NK-92 (cell line): ENCODE data around the gene DYSF.

Source experiments
- DNase-seq: peaks from one replicate; lab custom pipeline; 2025; ENCODE audit not compliant: unreplicated experiment; lab: John Stamatoyannopoulos, UW

Gene DYSF

DNA sequence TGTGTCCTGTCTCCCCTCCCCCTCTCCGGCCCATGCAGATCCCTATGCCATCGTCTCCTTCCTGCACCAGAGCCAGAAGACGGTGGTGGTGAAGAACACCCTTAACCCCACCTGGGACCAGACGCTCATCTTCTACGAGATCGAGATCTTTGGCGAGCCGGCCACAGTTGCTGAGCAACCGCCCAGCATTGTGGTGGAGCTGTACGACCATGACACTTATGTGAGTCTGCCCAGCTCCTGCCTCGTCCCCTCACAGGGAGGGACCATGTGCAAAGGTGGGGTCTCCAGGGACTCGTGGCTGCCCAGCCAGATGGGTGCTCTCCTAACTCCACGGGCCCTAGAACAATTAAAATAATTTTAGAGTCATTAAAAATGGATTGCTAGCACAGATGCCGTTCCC is 145.2 kb downstream of the DYSF start:
- no peak for DNase-seq

DNA sequence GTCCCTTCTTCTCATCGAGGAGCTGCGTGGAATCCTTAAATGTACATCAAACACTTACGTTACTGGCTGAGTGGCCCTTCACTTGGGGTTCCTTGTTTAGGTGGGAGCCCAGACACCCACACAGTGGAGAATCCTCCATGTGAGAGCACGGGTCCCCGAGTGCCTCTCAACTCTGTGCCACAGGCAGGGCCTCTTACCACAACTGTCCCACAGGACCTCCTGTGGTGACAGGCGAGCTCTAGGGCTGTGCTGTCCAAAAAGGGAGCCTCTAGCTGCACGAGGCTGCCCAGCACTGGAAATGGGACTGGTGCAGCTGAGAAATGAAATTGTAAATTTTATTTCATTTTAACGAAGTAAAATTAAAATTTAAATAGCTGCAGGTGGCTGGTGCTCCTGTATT is 145.7 kb downstream of the DYSF start:
- DNase-seq: no peak

DNA sequence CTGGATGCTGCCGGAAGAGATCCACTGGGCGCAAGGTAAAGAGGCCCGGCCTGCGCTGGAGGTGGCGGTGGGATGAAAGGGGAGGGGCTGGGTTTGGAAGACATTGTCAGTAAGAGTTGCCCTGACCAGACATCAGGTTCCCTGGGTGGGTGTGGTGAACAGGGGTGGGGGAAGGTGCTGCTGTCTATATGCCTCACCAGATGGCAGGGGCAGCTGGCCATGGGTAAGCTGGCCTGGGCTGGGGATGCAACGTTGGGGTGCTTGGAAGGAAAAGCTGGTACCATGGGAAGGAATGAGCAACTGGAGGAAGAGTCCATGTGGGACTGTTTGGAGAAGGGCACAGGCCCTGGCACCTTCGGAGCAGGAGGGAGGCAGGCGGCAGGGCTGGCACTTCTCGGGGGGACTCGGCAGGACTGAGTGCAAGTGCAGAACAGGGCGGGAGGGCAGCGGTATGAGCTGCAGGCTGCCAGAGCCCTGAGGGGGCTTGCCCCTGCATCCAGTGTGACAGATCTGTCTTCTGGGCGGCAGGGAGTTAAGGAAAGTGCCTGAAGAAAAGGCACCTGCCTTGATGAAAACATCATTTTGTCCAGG is 146.4 kb downstream of the DYSF start:
- no peak for DNase-seq

DNA sequence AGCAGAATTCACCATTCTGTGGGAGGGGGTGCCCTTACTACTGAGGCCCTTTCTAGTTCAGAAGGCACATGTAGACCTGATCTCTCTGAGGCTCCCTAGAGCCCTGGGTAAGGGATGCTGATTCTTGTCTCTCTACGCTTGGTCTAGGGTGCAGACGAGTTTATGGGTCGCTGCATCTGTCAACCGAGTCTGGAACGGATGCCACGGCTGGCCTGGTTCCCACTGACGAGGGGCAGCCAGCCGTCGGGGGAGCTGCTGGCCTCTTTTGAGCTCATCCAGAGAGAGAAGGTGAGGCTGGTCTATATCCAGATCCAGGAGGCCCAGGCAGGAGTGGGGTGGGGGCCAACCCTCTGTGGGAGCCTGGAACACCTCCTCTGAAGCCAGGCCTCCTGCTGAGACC is 147.2 kb downstream of the DYSF start:
- no peak for DNase-seq

DNA sequence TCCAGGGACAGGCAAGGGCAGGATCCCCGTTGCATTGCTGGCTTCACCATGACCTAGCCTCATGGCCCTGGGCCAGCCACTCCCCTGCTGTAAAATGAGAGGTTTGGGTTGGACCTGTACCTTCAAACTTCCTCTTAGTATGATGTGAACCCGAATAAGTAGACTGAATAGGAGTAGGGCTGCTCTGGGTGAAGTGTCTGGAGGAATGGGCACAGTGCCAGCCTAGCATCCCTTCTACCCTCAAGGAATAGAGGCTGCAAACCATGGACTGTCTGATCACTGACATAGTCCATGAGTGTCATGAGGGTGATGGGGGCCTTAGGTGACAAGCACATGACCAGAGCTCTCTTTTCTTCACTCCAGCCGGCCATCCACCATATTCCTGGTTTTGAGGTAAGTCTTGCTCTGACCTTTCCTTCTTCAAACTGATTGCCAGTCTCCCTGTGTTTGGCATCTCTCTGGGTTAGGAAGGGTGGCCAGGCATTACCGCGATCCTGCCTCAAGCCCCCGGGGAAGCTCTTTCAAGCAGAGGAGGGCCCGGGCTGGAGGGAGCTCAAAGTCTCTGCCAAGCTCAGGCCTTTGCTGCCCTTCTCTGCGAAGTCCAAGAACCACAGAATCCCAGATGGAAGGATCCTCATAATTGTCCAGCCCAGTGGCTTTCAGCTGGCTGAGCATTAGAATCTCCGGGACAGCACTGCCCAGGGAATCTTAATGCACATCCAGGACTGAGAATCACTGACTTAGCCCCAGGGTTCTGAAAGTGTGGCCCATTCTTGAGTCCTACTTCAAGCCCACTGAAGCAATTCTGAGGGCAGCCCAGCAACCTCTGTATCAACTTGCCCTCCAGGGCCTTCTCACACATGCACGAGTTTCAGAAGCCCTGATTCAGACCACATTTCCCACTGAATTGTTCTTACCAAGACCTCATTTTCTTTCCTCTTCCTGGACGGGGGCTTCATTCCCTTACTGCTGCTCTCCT is 148.1 kb downstream of the DYSF start:
- no peak for DNase-seq

DNA sequence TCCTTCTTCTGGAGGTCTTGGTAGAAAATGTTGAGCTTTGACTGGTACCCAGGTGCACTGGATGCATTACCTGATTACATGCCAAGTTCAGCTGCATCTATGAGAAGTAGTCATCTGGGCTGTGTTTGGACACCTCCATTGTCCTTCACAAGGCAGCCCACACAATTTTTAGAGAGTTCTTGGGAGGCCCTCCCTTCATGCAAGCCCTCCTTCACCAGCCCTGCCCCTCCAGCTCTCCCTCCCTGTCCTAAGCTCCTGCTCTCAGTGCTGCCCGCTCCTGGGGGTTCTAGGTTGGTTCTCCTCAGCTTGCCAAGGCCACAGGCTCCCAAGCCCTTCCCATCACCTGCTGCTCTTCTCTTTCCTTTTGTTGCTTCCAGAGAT is 148.7 kb downstream of the DYSF start:
- DNase-seq: no peak

DNA sequence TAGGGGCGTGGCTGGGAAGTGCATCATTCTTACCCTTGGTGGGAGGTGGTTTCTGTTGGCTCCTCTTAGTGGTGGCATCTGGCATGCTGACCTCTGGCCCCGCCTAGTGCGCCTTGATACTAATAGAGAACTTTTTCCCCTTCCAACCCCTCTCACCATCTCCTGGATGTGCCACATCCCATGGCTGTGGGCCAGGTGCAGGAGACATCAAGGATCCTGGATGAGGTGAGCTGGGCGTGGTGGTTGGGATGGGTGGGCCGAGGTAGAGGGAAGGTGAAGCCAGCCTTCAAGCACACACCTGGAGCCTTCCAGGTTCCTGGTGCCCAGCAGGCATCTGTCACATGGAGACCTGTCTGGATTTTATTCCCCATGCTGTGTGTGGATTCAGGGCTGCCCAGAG is 149.2 kb downstream of the DYSF start:
- no peak for DNase-seq

DNA sequence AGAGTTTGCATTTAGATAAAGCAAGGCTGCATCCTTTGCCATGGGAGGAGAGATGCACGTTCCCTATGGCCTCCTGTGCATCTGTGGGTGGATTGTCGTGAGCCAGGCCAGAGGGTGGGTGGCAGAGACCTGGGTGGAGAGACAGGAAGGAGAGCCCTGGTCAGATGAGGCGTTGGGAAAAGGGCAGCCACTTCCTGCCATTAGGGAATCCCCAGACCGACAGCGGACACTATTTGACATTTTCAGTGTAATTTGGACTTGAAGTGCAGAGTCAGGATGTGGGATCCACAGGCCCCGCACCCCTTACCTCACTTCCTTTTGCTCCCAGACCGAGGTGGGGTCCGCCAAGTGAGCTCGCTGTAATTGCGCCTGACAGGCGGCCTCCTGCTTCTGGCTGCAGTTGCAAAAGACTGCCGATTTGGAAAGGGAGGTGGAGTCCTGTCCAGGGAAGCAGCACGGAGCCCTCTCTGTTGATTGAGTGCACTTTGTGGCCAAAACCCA is 150.0 kb downstream of the DYSF start:
- no peak for DNase-seq

DNA sequence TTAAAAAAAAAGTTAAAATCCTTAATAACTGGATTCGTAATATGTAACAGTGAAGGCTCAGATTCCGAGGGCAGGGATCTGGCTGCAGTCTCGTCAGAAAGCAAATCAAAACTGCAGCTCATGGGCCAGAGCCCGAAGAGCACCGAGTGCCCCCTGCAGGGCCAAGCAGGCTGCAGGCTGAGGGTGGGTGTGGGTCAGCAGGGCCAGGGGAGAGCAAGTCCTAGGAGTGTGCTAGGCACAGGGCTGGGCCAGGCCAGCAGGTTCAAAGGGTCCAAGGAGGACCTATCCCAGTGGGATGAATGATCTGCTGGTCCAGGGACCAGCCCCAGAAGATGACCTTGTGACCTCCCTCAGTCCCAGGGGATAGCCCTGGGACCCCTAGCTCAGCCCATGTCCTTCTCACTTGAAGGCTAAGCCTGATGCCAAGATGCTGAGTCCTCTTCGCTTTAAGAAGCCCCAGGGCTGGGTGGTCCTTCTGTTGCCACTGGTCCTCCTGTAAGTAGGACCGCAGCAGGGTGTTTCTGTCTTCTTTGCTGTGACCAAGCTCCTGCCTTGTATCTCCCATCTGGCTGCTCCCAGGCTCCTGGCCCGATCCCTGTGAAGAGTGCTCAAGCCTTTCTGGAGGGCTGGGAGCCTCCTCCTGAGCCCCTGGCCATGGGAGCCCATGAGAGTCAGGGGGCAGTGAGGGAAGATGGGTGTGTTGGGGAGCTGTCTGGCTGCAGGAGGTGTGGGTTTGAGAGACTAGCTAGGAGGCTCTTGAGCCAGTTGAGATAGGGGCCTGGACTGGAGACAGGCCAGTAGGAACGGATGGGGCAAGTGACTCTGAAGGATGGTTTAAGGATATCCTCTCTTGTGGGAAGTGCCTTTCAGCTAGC is 150.7 kb downstream of the DYSF start:
- no peak for DNase-seq

DNA sequence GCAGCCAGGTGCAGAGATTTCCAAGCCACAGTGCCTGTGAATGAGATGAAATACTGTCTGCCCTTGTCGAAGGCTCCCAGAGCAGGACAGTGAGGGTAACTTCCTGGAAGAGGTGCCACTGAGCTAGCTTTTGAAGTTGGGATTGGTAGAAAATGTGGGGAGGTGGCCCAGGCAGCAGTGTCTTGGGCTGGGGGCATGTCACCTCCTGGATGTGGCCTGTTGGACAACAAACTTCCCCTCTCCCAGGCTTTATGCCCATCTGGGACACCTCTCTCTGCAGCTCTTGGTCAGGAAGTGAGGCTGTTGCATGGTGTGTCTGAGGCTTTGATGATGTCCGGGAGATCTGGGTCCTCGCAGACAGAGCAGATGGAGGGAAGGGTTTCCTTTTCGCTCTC is 151.4 kb downstream of the DYSF start:
- no peak for DNase-seq

DNA sequence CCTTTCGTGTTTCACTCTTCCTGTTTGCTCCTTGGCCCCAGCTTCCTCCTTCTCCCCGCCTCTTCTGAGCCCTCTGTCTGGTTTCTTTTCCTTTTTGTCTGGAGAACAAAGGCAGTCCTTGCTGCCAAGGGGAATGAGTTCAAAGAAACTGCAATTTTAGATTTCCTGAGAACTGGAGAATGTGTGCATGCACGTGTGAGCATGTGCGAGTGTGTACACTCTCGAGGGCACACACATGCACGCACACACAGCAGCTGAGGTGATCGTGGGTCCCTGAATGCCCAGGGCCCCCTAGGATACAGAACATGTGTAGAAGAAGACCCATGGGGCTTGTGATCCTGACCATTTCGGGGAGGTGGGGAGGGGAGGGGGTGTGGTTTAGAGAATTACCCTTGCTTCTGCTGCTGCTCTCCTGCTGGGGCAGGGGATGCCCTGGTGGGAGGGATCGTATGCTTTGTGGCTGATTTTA is 151.8 kb downstream of the DYSF start:
- DNase-seq: no peak

DNA sequence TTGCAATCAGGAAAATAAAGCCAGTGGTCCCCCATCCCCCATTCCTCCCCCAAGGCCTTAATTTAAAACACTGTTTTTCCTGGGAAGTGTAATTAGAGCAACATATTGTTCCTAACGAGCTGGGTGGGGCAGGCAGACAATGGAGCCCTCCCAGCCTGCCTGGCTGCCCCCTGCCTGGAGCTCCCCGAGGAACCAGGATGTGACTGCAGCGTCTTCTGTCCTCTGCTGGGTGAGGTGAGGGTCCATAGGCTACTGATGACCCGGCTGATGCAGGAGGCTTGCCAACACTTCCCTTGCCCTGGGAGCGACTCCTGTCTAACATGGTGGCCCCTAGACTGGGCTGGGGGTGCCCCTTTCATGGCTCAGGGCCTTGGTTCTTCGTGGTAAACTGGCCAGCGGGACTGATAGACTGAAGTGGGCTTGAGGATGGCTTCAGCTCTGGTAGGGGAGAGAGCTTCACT is 152.4 kb downstream of the DYSF start:
- no peak for DNase-seq

DNA sequence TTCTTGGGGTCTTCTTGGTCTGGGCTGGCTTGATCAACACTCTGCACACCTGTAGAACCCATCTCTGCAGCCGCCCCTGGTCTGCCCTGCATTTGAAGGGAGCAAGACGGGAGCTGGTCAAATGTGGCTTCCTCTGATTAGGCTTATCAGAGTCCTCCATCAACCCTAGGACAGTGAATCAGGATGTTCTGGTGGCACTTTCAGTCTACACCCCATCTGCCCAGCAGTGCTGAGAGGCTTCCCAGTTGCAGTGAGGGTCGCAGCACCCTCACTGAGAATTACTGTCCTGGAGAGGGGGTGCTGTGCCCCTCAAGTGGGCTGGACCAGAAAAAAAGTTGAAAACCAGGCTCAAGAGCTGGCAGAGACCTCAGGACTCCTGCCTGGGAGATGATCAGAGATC is 152.9 kb downstream of the DYSF start:
- DNase-seq: no peak

DNA sequence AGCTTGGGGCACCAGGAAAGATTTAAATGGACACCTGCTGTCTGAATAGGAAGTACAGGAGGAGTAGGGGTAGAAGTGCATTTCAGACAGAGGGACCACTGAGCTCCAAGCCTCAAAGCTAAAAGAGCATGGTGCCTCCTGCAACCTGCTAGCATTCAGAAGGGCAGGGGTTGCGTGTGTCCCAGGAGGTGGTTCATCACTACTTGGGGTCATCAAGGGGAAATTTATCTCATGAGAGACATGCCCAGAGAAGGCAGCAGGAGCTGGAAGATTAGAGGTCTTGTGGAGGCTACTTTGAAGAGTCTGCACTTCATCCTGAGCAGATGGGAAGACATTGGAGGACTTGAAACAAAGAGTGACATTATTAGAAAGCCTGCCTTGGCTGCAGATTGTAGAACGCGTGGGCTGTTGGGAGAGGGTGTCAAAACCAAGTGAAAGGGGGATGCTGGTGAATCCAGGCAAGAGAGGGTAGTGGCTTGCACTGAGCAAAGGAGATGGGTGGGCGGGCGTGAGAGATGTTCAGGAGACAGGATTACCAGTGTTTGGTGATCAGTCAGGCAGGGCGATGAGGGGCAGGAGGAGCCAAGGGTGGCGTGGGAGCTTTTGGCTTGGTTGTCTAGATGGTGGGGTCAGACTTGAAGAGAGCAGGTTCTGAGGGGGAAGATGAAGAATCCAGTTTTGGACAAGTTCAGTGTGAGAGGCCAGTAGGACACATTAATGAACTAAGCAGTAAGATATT is 154.0 kb downstream of the DYSF start:
- no peak for DNase-seq

DNA sequence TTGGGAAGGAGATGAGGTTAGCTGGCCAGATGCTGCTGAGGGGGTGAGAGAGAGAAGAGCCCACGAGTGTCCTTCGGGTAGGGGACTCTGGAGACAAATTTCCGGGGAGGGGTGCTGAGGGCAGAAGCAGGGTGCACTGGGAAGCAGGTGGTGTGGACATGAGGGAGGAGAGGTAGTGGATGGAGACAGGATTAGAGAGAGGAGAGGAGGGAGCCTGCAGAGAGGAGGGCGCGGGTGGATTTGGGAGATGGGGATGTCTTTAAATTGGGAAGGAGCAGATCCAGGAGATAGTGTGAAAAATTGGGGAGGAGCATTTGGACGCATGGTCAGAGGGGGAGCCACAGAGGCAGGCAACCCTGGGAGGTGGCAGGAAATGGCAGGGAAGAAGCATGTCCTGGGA is 154.7 kb downstream of the DYSF start:
- DNase-seq: no peak

DNA sequence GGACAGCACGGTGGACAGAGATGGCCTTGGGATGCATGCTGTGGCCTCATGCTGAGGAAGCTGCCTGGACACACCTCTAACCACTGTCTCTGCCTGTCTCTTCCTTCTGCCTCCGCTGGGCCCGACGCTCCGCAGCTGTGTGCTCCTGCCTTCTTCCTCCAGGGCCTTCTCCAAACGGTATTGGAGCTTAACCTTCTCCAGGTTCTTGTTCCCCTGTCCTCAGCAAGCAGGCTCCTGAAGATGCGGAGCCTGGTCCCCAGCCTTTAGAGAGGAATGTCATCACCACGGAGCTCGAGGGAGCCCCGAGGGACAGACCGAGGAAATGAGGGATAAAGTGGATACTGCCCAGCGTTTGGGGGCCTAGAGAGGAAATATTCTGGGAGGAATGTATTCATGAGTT is 155.1 kb downstream of the DYSF start:
- no peak for DNase-seq

DNA sequence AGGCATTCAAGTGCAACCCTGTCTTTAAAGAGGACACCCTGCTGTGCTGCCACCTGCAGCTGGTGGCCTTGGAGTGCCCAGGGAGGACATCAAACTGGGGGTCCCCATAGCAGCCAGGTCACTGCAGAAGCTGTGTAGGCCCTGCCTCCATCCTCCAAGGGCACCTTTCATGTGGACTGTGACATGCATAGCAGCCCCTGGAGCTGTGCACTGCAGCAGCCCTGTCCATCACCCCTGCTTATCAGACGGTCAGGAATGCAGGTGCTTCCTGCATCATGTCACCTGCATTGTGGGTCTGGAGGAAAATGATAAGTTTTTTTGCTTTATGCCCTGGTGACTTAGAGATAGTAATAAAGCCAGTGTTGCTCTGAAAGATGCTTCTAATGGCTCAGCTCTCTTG is 155.7 kb downstream of the DYSF start:
- DNase-seq: no peak

DNA sequence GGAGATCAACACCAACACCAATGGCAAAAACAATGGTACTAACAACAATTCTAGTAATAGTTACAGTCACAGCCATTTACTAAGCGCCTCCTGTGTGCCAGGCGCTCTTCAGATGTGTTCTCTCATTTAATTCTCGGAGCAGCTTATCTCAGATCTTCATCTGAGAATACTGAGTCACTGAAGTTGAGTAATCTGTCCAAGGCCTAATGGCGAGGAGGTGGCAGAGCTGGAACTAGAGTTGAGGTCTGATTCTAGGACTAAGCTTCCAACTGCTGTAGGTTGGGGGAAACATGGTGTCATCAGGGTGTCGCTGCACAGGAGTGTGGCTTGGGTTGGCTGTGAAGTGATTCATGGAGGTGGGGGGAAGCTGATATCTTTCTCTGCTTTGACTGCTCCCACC is 156.1 kb downstream of the DYSF start:
- DNase-seq: no peak

DNA sequence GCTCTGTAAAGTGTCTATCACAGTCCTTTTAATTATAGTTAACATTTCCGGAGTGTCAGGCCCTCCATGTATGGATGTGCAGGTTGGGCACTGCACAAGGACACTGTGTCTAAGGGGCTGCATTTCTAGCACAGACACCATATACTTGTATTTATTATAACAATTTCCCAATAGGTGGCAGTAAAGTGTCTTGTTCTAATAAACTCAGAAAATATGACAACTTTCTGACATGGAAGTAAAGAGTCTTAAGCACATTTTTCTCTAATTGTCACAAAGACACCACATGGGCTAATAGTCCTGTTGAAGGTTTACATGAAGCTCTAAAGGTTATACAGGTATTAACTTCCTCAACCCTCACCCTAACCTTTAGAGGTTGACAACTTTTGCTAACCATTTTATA is 156.6 kb downstream of the DYSF start:
- no peak for DNase-seq

DNA sequence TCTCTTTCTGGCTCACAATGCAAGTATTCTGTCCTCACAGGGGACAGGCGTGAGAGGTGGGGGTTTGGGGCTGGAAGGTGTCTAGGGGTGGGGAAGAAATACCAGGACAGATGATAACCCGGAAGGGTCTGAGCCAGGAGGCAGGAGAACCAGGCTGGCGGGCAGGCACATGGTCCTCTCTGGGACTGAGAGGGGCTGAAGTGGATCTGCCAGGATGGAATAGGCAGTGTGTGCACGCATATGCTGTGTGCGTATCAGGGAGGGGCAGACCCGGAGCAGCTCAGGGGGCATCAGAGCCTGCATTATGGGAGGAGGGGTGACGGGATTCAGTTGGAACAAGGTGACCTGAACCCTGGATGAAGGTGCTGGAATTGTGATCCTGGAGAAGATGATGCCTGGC is 157.3 kb downstream of the DYSF start:
- DNase-seq: no peak

DNA sequence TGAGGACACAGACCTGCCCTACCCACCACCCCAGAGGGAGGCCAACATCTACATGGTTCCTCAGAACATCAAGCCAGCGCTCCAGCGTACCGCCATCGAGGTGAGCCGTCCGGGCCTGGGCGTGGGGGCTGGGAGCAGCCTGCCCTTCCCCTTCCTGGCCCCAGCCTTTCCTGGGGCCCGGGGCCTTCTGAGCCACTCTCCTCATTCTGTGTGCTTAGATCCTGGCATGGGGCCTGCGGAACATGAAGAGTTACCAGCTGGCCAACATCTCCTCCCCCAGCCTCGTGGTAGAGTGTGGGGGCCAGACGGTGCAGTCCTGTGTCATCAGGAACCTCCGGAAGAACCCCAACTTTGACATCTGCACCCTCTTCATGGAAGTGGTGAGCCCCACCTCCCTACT is 157.9 kb downstream of the DYSF start:
- DNase-seq: no peak
